ENCODE measurements around the gene FAM76A.
"Not testable (repeated sequence)": the region's sequence is repeated elsewhere in the genome, so short reads cannot be mapped to it uniquely, and the experiment has no call there.

Gene FAM76A

DNA sequence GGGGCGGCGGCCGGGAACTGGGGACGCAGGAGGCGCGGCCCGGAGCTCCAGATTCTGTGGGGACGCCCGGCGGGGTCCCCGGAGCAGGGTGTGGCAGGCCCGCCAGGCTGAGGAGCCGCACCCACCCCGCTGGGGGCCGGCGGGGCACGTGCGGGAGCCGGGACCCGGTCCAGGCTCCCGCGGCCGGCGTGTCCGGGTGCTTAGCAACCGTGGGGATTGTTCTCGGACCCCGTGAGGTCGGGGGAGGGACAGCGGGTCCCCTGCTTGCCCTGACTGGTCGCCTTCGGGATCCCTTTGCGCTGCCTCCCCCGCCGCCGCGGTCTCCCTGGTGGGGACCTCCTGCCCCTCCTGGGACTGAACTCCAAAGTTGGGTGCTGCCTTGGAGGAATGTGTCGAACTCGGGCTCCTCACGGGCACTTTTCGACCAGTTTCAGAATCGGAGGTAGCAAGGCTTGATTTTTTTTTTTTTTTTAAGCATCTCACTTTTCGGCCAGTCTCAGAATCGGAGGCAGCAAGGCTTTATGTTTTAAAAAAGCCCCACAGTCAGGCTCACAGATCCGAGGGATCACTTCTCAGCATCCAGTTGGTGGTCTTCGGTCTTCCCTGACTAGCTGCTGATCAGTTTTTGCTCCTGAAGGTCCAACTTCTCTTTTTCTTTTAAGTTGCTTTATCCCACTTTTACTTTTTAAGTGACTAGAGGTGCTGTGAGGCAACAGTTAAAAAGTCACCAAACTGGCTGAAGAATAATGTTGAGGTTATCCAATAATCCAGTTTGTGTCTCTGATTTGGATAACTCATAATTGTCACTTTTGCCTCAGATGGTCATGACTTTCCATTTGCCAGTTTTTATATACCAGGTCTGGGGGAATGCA is 648 bp downstream of the FAM76A start:
- peak; percentile 12 to 13 for DNase-seq

DNA sequence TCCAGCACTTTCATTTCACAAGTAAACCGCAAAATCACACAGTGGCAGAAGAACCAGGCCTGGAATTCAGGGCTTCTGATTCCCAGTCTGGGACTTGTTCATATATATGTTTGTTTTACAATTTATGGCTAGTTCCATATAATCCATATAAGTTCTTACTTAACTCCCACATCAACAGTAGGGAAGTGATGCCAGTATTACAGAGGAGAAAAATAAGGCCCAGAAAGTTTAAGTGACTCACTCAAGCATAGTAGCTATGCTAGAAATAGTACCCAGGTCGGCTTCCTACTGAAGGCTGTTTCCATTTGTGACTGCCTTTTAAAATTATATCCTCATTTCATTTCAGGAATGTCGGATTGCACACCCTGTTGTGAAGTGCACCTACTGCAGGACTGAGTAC is 1.4 kb downstream of the FAM76A start:
- no peak for DNase-seq

GRCh38 chr1:27736252-27736651 is 10.5 kb downstream of the FAM76A start:
- no peak for DNase-seq

- DNase-seq, result no peak
Measured at GRCh38 chr1:27741121-27741520, 15.4 kb downstream of the FAM76A start.

- DNase-seq, result no peak
Measured at GRCh38 chr1:27744556-27744955, 18.8 kb downstream of the FAM76A start.

- no peak for DNase-seq
Measured at GRCh38 chr1:27745466-27745865, 19.7 kb downstream of the FAM76A start.

GRCh38 chr1:27752360-27752759 is 26.6 kb downstream of the FAM76A start:
- DNase-seq, result no peak

DNA sequence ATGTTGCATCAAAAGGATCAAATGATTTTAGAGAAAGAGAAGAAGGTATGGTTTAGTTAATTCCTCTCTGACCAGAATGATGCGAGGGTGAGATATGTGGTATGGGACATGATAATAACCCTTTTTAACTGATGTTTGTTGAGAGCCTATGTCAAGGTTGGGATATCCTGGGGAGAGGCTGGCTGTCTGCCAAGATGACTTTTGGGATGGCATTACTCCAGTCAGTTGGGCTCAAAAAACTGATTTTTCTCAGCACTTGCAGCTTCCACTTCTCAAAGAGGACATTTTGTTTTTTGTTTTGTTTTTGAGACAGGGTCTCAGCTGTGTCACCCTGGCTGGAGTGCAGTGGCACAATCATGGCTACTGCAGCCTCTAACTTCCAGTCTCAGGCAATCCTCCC is 29.5 kb downstream of the FAM76A start:
- DNase-seq, result no peak

DNA sequence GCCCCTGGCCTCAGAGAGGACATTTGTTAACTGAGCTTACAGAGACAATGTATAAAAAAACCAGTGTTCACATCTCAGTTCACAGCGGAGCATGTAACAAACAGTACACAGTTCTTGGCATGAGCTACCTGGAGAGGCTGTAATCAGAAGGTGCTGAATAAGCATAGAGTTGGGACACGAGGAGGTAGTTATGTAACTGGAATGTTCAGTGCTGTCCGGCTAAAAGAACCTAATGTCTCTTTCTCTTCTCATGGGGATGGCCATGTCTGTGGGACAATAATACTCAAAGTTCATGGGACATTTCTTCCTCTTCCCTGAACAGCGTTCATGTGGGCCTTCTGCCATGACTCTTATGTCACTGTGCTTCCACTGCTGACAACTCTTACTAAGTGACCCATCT is 30.1 kb downstream of the FAM76A start:
- no peak for DNase-seq

GRCh38 chr1:27759236-27759635 is 33.5 kb downstream of the FAM76A start:
- DNase-seq, result no peak

DNA sequence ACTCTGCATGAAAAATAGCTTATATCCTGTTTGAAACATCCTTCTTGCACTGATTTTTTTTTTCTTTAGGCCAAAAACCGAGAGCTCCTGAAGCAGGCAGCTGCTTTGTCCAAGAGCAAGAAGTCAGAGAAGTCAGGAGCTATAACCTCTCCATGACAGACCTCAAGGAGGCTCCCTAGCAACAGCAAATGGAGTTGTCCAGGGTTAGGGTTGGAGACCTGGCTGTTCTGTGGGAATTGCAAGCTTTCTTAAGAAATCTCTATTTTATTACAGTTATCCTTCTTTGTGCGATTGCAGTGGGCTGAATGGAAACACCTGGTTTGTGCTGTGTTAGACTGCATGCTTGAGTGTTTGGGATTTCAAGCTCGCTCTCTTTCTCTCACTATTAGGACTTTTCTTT is 34.7 kb downstream of the FAM76A start:
- no peak for DNase-seq

DNA sequence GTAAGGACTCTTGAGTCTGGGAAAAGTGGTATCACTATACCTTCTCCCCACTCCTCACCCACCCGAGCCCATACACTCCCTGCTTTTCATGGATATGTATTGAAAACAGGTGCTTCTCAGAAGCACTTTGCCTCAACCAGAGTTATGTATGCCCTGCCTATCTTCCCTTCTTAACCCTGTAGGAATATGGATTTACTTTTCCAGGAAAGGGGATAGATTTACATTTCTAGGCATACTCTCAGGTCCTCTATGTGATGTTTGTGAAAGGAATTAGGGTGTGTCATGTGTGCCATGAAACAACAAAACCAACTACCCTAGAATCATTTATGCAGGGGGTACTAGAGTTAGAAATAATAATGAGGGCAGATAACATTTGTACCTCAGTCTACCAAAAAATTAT is 36.3 kb downstream of the FAM76A start:
- DNase-seq, result no peak

DNA sequence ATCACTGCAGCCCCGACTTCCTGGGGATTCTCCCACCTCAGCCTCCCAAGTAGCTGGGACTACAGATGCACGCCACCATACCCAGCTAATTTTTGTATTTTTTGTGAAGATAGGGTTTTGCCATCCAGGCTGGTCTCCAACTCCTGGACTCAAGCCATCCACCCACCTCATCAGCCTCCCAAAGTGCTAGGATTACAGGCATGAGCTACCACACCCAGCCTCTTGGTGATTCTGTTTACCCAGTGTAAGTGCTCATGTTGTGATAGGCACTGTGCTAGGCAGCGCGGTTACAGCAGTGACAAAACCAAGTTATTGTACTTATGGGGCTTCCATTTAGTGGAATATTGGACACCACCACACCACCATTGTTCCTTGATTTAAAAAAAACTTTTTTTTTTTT is 37.6 kb downstream of the FAM76A start:
- no peak for DNase-seq

DNA sequence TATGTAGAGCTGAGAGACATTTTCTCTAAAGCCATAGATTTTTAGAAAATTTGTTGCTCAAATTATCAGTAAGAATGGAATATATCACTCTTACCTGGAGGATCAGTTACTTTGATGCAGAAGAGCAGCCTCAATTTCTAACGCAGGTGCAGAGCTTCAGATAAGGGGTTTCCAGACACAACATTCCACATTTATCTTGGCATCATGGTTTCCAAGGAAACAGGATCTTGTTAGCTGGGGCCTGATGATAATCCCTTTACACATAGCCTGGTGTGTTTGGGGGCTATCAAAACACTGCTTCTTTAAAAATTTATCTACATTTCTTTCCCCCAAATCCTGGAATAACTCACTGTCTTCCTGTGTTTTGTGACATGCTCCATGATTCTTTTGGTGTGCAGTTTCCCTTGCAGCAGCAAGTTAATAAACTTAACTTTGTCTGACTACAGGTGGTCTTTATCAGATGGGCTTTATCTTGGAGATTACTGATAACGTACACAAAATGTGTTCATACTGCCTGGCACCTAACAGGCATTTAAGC is 44.6 kb downstream of the FAM76A start:
- no peak for DNase-seq

DNA sequence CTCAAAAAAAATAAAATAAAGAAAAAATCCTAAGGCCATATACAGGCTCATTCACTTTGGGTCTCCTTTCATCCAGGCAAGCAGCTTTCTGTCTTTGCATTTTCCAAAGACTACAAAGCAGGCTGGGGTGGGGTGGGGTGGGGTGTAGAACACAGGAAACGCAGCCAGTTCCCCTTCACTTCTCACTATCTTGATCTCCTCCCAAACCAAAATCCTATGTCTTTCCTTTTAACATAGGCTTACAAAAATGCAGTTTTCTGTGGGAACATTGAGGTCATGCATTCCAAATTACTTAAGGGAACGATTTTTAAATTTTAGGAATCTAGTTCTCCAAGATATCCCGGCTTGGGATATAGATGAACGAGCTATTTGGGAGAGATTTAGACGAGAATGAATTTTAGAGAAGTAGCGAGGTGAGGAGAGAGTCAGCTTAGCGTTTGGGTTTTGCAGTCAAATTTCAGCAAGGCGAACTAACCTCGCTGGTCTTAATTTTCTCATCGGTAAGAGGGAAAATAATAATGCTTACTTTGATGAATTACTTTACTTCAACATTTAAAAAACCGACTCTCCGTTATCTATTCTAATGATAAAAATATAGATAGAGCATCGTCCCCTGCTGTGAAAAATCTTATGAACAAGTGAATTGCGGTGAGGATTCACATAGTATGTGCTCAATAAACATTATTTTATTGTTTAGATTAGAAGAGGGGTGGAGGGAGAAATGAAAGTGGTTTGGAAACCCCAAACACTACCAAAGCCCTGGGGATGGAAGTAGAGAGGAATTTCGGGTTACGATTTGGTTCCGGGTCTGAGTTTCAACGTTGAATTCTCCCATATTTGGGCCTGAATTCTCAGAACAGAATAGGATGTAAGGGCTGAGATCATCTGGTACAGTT is 46.5 kb downstream of the FAM76A start:
- DNase-seq, result no peak

DNA sequence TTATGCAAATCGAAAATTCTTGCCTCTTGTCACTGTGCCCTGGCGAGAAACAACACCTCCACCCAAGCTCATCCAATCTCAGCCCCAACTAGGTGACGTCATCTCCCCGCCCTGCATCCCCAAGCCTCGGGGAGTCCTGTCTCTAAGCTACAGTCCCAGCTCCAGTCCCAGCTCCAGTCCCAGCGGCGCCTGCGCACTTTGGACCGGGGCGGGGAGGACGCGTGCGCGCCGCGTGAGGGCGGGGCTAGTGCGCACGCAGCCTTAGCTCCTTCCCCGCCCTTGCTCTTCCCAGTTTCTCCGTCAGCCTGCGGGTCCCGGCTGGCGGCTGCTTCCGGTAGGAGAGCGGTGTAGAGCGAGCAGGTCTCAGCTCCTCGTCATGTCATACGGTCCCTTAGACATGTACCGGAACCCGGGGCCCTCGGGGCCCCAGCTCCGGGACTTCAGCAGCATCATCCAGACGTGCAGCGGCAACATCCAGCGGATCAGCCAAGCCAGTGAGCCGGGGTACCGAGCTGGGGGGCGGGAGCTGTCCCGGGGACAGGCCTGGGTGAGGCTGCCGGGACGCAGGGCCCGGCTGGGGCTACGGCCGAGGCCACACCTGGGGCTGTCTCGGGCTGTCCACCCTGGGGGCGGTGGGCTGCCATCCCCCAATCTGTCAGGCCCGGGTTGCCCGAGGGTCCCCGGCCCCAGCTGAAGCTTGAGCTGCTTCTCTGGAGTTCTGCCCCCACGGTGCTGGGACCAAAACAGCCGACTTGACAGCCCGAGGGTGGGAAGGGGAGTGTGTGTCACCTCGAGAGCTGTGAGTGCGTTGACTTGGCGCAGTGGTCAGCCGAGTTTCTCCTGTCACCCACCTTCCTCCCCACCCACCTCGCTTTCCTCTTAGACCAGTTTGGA is 47.4 kb downstream of the FAM76A start, which contains the start of gene STX12:
TSS of gene STX12 (plus strand) at position 288 of the 894 bp plus-strand sequence. CDS start at position 377, 89 bp downstream.
- peak; percentile 99 for DNase-seq

- no peak for DNase-seq
Measured at GRCh38 chr1:27773826-27774445, 48.2 kb downstream of the FAM76A start.

DNA sequence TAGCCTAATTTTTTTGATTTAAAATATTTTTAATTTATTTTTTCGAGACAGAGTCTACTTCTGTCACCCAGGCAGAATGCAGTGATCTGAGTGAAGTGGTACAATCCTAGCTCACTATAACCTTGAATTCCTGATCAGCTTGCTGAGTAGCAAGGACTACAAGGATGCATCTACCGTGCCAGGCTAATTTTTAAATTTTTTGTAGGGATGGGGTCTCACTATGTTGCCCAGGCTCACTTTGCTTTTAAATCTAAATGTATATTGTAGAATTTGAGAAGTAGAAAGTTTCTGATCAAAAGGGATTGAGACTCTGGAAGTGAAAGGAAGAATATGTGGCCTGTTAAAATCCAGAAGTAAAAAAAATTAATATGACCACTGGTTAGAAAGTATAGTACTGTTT is 48.9 kb downstream of the FAM76A start:
- DNase-seq, result no peak

GRCh38 chr1:27775336-27775735 is 49.6 kb downstream of the FAM76A start:
- not testable (repeated sequence) for DNase-seq

DNA sequence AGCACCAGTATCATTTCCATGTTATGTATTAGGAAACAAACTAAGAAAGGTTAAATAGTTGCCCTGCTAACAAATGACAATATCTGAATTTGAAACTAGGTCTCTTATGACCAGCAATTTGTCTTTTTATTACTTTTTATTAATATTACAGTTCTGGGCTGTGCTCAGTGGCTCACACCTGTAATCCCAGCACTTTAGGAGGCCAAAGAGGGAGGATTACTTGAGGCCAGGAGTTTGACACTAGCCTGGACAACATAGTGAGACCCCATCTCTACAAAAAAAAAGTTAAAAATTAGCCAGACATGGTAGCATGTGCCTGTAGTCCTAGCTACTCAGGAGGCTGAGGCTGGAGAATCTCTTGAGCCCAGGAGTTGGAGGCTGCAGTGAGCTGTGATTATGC is 50.5 kb downstream of the FAM76A start:
- not testable (repeated sequence) for DNase-seq

- no peak for DNase-seq
Measured at GRCh38 chr1:27778056-27778455, 52.3 kb downstream of the FAM76A start.

GRCh38 chr1:27779122-27779521 is 53.4 kb downstream of the FAM76A start:
- DNase-seq, result no peak

All from activated CD4-positive, alpha-beta T cell treated with anti-CD3 and anti-CD28 coated beads, Interleukin-2, amount 50 U/mL, for 4 hours (primary cell).